HEK293 (cell line): ENCODE data around the gene MARK4.

Source experiments
- CTCF ChIA-PET: fragments of 350-600 bp; formaldehyde crosslinking; extraction: SDS; loops from one replicate; lab custom pipeline; 2021; ENCODE audit warnings: antibody characterized with exemption; lab: Yijun Ruan, JAX
- POLR2A ChIA-PET: fragments of 300-600 bp; formaldehyde crosslinking; extraction: SDS; loops from one replicate; lab custom pipeline; 2020; ENCODE audit warnings: antibody characterized with exemption, inconsistent platforms; lab: Yijun Ruan, JAX
- H3K27ac ChIP-seq: fragments of 200-500 bp; sonication (Bioruptor generic); 2 replicates; pipeline ENCODE4 v1.5.1; 2014; ENCODE audit warnings: low read depth, low read length, control low read depth, inconsistent platforms; ENCODE audit errors: extremely low read depth
- H3K36me3 ChIP-seq, 2 experiments: fragments of 200-500 bp in 1 of 2; sonication (Bioruptor generic) in 1 of 2; 1 replicate in 1 of 2; 2 replicates in 1 of 2; pipeline ENCODE4 v1.5.1; 2014 to 2017; ENCODE audit warnings: inconsistent platforms in 2 of 2, low read length in 2 of 2; ENCODE audit not compliant: control insufficient read depth in 2 of 2, insufficient read depth in 1 of 2
- H3K4me1 ChIP-seq: fragments of 200-500 bp; sonication (Bioruptor generic); 2 replicates; pipeline ENCODE4 v1.5.1; 2014; ENCODE audit warnings: mild to moderate bottlenecking, low read length, inconsistent platforms; ENCODE audit not compliant: control insufficient read depth, insufficient read depth
- H3K4me3 ChIP-seq: 2 replicates; pipeline ENCODE4 v1.5.1; 2011; ENCODE audit warnings: low read depth, mild to moderate bottlenecking, control low read depth, low read length, moderate library complexity
- H3K9me3 ChIP-seq: fragments of 200-500 bp; sonication (Bioruptor generic); 2 replicates; pipeline ENCODE4 v1.5.1; 2014; ENCODE audit warnings: low read depth, low read length, inconsistent platforms; ENCODE audit not compliant: control insufficient read depth, insufficient read depth
- INSM2 ChIP-seq: fragments of 450-650 bp; formaldehyde crosslinking; IDR thresholded peaks from 2 replicates; pipeline ENCODE4 v1.5.1; 2016; ENCODE audit warnings: missing biosample characterization, missing genetic modification characterization
- KLF7 ChIP-seq: fragments of 450-650 bp; formaldehyde crosslinking; IDR thresholded peaks from 2 replicates; pipeline ENCODE4 v1.5.1; 2016; ENCODE audit warnings: missing biosample characterization, missing genetic modification characterization, borderline replicate concordance
- PRDM1 ChIP-seq: fragments of 450-650 bp; formaldehyde crosslinking; IDR thresholded peaks from 2 replicates; pipeline ENCODE4; 2016; ENCODE audit warnings: missing biosample characterization, missing genetic modification characterization
- PRDM10 ChIP-seq: fragments of 450-650 bp; formaldehyde crosslinking; IDR thresholded peaks from 2 replicates; pipeline ENCODE4 v1.5.1; 2016; ENCODE audit warnings: missing biosample characterization, missing genetic modification characterization
- RBAK ChIP-seq: fragments of 450-650 bp; formaldehyde crosslinking; IDR thresholded peaks from 2 replicates; pipeline ENCODE4 v1.5.1; 2016; ENCODE audit warnings: missing biosample characterization, missing genetic modification characterization
- ZFHX2 ChIP-seq: fragments of 450-650 bp; formaldehyde crosslinking; conservative IDR thresholded peaks from 2 replicates; pipeline ENCODE4 v1.5.1; 2016; ENCODE audit warnings: missing biosample characterization, missing genetic modification characterization
- ZNF121 ChIP-seq: fragments of 450-650 bp; formaldehyde crosslinking; IDR thresholded peaks from 2 replicates; pipeline ENCODE4 v1.5.1; 2016; ENCODE audit warnings: missing biosample characterization, missing genetic modification characterization
- ZNF16 ChIP-seq: fragments of 450-650 bp; formaldehyde crosslinking; IDR thresholded peaks from 2 replicates; pipeline ENCODE4 v1.5.1; 2016; ENCODE audit warnings: low read depth, missing biosample characterization, missing genetic modification characterization
- ZNF266 ChIP-seq: fragments of 450-650 bp; formaldehyde crosslinking; IDR thresholded peaks from 2 replicates; pipeline ENCODE4 v1.5.1; 2016; ENCODE audit warnings: missing biosample characterization, missing genetic modification characterization, low read depth
- ZNF324 ChIP-seq: fragments of 450-650 bp; formaldehyde crosslinking; IDR thresholded peaks from 2 replicates; pipeline ENCODE4 v1.5.1; 2016; ENCODE audit warnings: missing biosample characterization, missing genetic modification characterization
- ZNF335 ChIP-seq: fragments of 450-650 bp; formaldehyde crosslinking; conservative IDR thresholded peaks from 2 replicates; pipeline ENCODE4 v1.5.1; 2016; ENCODE audit warnings: missing biosample characterization, missing genetic modification characterization
- ZNF521 ChIP-seq: fragments of 450-650 bp; formaldehyde crosslinking; IDR thresholded peaks from 2 replicates; pipeline ENCODE4 v1.5.1; 2017; ENCODE audit warnings: missing biosample characterization, mild to moderate bottlenecking, missing genetic modification characterization
- ZNF747 ChIP-seq: fragments of 450-650 bp; formaldehyde crosslinking; IDR thresholded peaks from 2 replicates; pipeline ENCODE4 v1.5.1; 2016; ENCODE audit warnings: missing biosample characterization, missing genetic modification characterization
- ZSCAN16 ChIP-seq: fragments of 450-650 bp; formaldehyde crosslinking; IDR thresholded peaks from 2 replicates; pipeline ENCODE4 v1.5.1; 2016; ENCODE audit warnings: missing biosample characterization, missing genetic modification characterization

MARK4 gene

GRCh38 chr19:45255611-45256157 lies 4.6 kb downstream of the MARK4 start:
- no peak overlapping the region for H3K27ac ChIP-seq
- CTCF ChIA-PET, result no interaction called here
- no peak for TF ChIP-seq RBAK (tag by site-specific recombination)
- TF ChIP-seq ZNF335 (tag by site-specific recombination), result no peak
- TF ChIP-seq, all 188 proteins: peak for 0
- Histone ChIP-seq H3K9me3 (no peaks in the 10 kb centered on the region), H3K4me1 (peaks cover 3% of the 10 kb centered on the region; the same call in 1 of the 2 replicates), H3K36me3 (peaks cover 17 to 29% of the 10 kb centered on the region in 2 experiments), H3K4me3 (no peak overlapping the region)
- POLR2A ChIA-PET, result no interaction called here

- no peak overlapping the region for H3K4me3 ChIP-seq
- H3K27ac ChIP-seq, result no peak overlapping the region
- H3K36me3 ChIP-seq, result peaks cover 17 to 32% of the 10 kb centered on the region in 2 experiments
- peak; percentile 92 for TF ChIP-seq ZNF121 (tag by site-specific recombination)
- TF ChIP-seq ZSCAN16 (tag by site-specific recombination), result 0 out of 2 replicates have a peak, but pooled peaks have one; percentile 20
- TF ChIP-seq ZFHX2 (tag by site-specific recombination), result no peak
- TF ChIP-seq KLF7, result no peak
- no peak for TF ChIP-seq INSM2 (tag by site-specific recombination)
- no peak for TF ChIP-seq ZNF266 (tag by site-specific recombination)
- POLR2A ChIA-PET, result interaction anchor here (0.6 to 0.8 kb wide), 3 partner anchors 18 to 254 kb away, joined by 5 to 9 read pairs (median 6); no protein-coding TSS in a partner anchor
- peaks cover 3% of the 10 kb centered on the region; the same call in 1 of the 2 replicates for H3K4me1 ChIP-seq
- no peaks in the 10 kb centered on the region for H3K9me3 ChIP-seq
- CTCF ChIA-PET, result interaction anchor here (0.6 to 1.0 kb wide), 6 partner anchors 8 to 229 kb away, joined by 3 to 6 read pairs (median 3); no protein-coding TSS in a partner anchor
These were observed 5.8 kb downstream of the MARK4 start for GRCh38 chr19:45256836-45257235.

GRCh38 chr19:45258862-45259261 lies 7.8 kb downstream of the MARK4 start:
- ChIA-PET POLR2A (no interaction called here), CTCF (interaction anchor here (1.8 kb wide), 1 partner anchor 10 kb away, joined by 6 read pairs; no protein-coding TSS in a partner anchor)
- Histone ChIP-seq H3K27ac (no peak overlapping the region), H3K9me3 (no peaks in the 10 kb centered on the region), H3K4me3 (no peak overlapping the region), H3K4me1 (no peaks in the 10 kb centered on the region; the same call in 1 of the 2 replicates), H3K36me3 (peaks cover 17 to 37% of the 10 kb centered on the region in 2 experiments)
- TF ChIP-seq ZNF16 (tag by site-specific recombination) (no peak), ZNF521 (tag by site-specific recombination) (no peak), PRDM10 (tag by site-specific recombination) (no peak), KLF7 (no peak), ZNF324 (tag by site-specific recombination) (no peak), PRDM1 (tag by site-specific recombination) (no peak), ZNF747 (tag by site-specific recombination) (no peak)
